Kidney capillary endothelial cell (primary cell): ENCODE data around the gene EPS8L1.
"Not testable (repeated sequence)": the region's sequence is repeated elsewhere in the genome, so short reads cannot be mapped to it uniquely, and the experiment has no call there.

Source experiments
- DNase-seq: peaks from one replicate; pipeline ENCODE4 v3.0.0-alpha.2; 2018; ENCODE audit warnings: low spot score

The EPS8L1 gene

GRCh38 chr19:55075371-55075998, at the start of gene EPS8L1:
Gene EPS8L1 (plus strand): TSS chr19:55075869. CDS start chr19:55076445, 576 bp downstream.
- no peak for DNase-seq

GRCh38 chr19:55027140-55027471, 48.6 kb upstream of the EPS8L1 start:
- not testable (repeated sequence) for DNase-seq

GRCh38 chr19:55027472-55028337, 48.0 kb upstream of the EPS8L1 start:
- DNase-seq, result no peak

GRCh38 chr19:55028757-55029156, 46.9 kb upstream of the EPS8L1 start:
- DNase-seq, result no peak

GRCh38 chr19:55031178-55031577, 44.5 kb upstream of the EPS8L1 start:
- DNase-seq, result no peak

GRCh38 chr19:55032170-55032800, 43.4 kb upstream of the EPS8L1 start:
- no peak for DNase-seq

GRCh38 chr19:55032976-55033643, 42.6 kb upstream of the EPS8L1 start:
- DNase-seq, result not testable (repeated sequence)

- DNase-seq, result no peak
Measured at GRCh38 chr19:55034751-55035150, 40.9 kb upstream of the EPS8L1 start.

GRCh38 chr19:55036058-55036457, 39.6 kb upstream of the EPS8L1 start:
- DNase-seq, result no peak

- DNase-seq, result not testable (repeated sequence)
Measured at GRCh38 chr19:55037603-55038002, 38.1 kb upstream of the EPS8L1 start.

GRCh38 chr19:55040654-55041053, 35.0 kb upstream of the EPS8L1 start:
- not testable (repeated sequence) for DNase-seq

- DNase-seq, result no peak
Measured at GRCh38 chr19:55041244-55041626, 34.4 kb upstream of the EPS8L1 start.

GRCh38 chr19:55041627-55042343, 33.9 kb upstream of the EPS8L1 start:
- peak; percentile 74 for DNase-seq

- DNase-seq, result no peak
Measured at GRCh38 chr19:55042344-55042678, 33.4 kb upstream of the EPS8L1 start.

- no peak for DNase-seq
Measured at GRCh38 chr19:55042688-55043087, 33.0 kb upstream of the EPS8L1 start.

GRCh38 chr19:55044286-55044685, 31.4 kb upstream of the EPS8L1 start:
- no peak for DNase-seq

- DNase-seq, result no peak
Measured at GRCh38 chr19:55044771-55045716, 30.6 kb upstream of the EPS8L1 start.

GRCh38 chr19:55046975-55047622, 28.6 kb upstream of the EPS8L1 start:
- DNase-seq, result no peak

GRCh38 chr19:55047951-55048350, 27.7 kb upstream of the EPS8L1 start:
- no peak for DNase-seq

GRCh38 chr19:55048446-55048845, 27.2 kb upstream of the EPS8L1 start:
- DNase-seq, result no peak
